Measurements from ENCODE around the gene MBD3L2. TPM values are rescaled to one million over a fixed set of nuclear protein-coding genes. Genes with fewer than 3 reads are reported as not detected.
A peak's percentile ranks its signal among the peaks of the same experiment; 100 is the strongest.
"Not testable (repeated sequence)": the region's sequence is repeated elsewhere in the genome, so short reads cannot be mapped to it uniquely, and the experiment has no call there.

The MBD3L2 gene
- not detected in 2 replicates for total RNA-seq (2014; rRNA removed; shearing (Covaris generic))

- DNase-seq (ENCODE audit: low read depth) = not testable (repeated sequence)
Observed at GRCh38 chr19:7049021-7049420, at the start of gene MBD3L2. Gene MBD3L2 (plus strand): TSS chr19:7049321. CDS start chr19:7049374, 53 bp downstream.

- no peak for DNase-seq (ENCODE audit: low read depth)
Observed at GRCh38 chr19:6999933-7000332, 49.2 kb upstream of the MBD3L2 start.

GRCh38 chr19:7000333-7000732, 48.8 kb upstream of the MBD3L2 start:
- no peak for DNase-seq (ENCODE audit: low read depth)

GRCh38 chr19:7000816-7001215, 48.3 kb upstream of the MBD3L2 start:
- DNase-seq (ENCODE audit: low read depth) = no peak

- DNase-seq (ENCODE audit: low read depth) = peak; percentile 47
Observed at GRCh38 chr19:7004313-7004931, 44.7 kb upstream of the MBD3L2 start.

GRCh38 chr19:7006135-7006704, 42.9 kb upstream of the MBD3L2 start:
- no peak for DNase-seq (ENCODE audit: low read depth)

GRCh38 chr19:7007859-7008258, 41.3 kb upstream of the MBD3L2 start:
- DNase-seq (ENCODE audit: low read depth) = no peak

GRCh38 chr19:7010722-7011593, 38.2 kb upstream of the MBD3L2 start:
- no peak for DNase-seq (ENCODE audit: low read depth)

GRCh38 chr19:7013678-7014077, 35.4 kb upstream of the MBD3L2 start:
- DNase-seq (ENCODE audit: low read depth) = peak; percentile 93

- DNase-seq (ENCODE audit: low read depth) = no peak
Observed at GRCh38 chr19:7018828-7019227, 30.3 kb upstream of the MBD3L2 start.

GRCh38 chr19:7021331-7021730, 27.8 kb upstream of the MBD3L2 start, which contains the start of gene MBD3L2B:
Gene MBD3L2B (minus strand): TSS chr19:7021431. CDS start chr19:7021397, 34 bp downstream.
- DNase-seq (ENCODE audit: low read depth) = not testable (repeated sequence)

- DNase-seq (ENCODE audit: low read depth) = not testable (repeated sequence)
Observed at GRCh38 chr19:7028790-7029189, 20.3 kb upstream of the MBD3L2 start.

- DNase-seq (ENCODE audit: low read depth) = not testable (repeated sequence)
Observed at GRCh38 chr19:7030278-7030677, 18.8 kb upstream of the MBD3L2 start, which contains the start of gene MBD3L5. Gene MBD3L5 (plus strand): TSS chr19:7030578. CDS start chr19:7030612, 34 bp downstream.

GRCh38 chr19:7040079-7040478, 9.0 kb upstream of the MBD3L2 start, which contains the start of gene MBD3L4:
Gene MBD3L4 (minus strand): TSS chr19:7040179. CDS start chr19:7040144, 35 bp downstream.
- DNase-seq (ENCODE audit: low read depth) = not testable (repeated sequence)

- DNase-seq (ENCODE audit: low read depth) = not testable (repeated sequence)
Observed at GRCh38 chr19:7041563-7041962, 7.6 kb upstream of the MBD3L2 start.

- not testable (repeated sequence) for DNase-seq (ENCODE audit: low read depth)
Observed at GRCh38 chr19:7051421-7051820, 2.3 kb downstream of the MBD3L2 start.

GRCh38 chr19:7052896-7053295, 3.8 kb downstream of the MBD3L2 start:
- not testable (repeated sequence) for DNase-seq (ENCODE audit: low read depth)

- DNase-seq (ENCODE audit: low read depth) = not testable (repeated sequence)
Observed at GRCh38 chr19:7054635-7055368, 5.7 kb downstream of the MBD3L2 start.

GRCh38 chr19:7055679-7056078, 6.6 kb downstream of the MBD3L2 start:
- DNase-seq (ENCODE audit: low read depth) = not testable (repeated sequence)

GRCh38 chr19:7056371-7056770, 7.2 kb downstream of the MBD3L2 start:
- DNase-seq (ENCODE audit: low read depth) = not testable (repeated sequence)

- DNase-seq (ENCODE audit: low read depth) = not testable (repeated sequence)
Observed at GRCh38 chr19:7058576-7058975, 9.5 kb downstream of the MBD3L2 start, which contains the start of gene MBD3L3. Gene MBD3L3 (minus strand): TSS chr19:7058676. CDS start chr19:7058605, 71 bp downstream.

All from Daoy (cell line).